Neural cell (in vitro differentiated cells): ENCODE measurements around the gene CACUL1. TPM values are rescaled to one million over a fixed set of nuclear protein-coding genes. Genes with fewer than 3 reads are reported as not detected.

Source experiments
- H2AFZ ChIP-seq: fragments of 200-600, 300-800 bp; sonication (generic), shearing (Covaris generic); 2 replicates; pipeline ENCODE4 v1.6.0; 2014; ENCODE audit warnings: low read depth, mild to moderate bottlenecking, antibody characterized with exemption, low read length, moderate library complexity
- H3F3A ChIP-seq: fragments of 200-600 bp; shearing (Covaris generic); 2 replicates; pipeline ENCODE4 v1.6.1; 2016; ENCODE audit warnings: mild to moderate bottlenecking, moderate library complexity, mixed read lengths, antibody characterized with exemption, low read length; ENCODE audit not compliant: insufficient read depth, poor library complexity, severe bottlenecking
- H3K27ac ChIP-seq: fragments of 200-600, 300-800 bp; sonication (generic), shearing (Covaris generic); 2 replicates; pipeline ENCODE4 v1.5.1; 2014; ENCODE audit warnings: mild to moderate bottlenecking, low read length, moderate library complexity
- H3K27me3 ChIP-seq: fragments of 300-800, 200-600 bp; sonication (generic), shearing (Covaris generic); 2 replicates; pipeline ENCODE4 v1.6.0; 2014; ENCODE audit warnings: mild to moderate bottlenecking, low read depth, low read length, moderate library complexity; ENCODE audit not compliant: insufficient read depth
- H3K36me3 ChIP-seq: fragments of 300-800, 200-600 bp; sonication (generic), shearing (Covaris generic); 2 replicates; pipeline ENCODE4 v1.5.1; 2014; ENCODE audit warnings: mild to moderate bottlenecking, antibody characterized with exemption, low read length, moderate library complexity; ENCODE audit not compliant: insufficient read depth
- H3K4me2 ChIP-seq: fragments of 300-800, 200-600 bp; sonication (generic), shearing (Covaris generic); 2 replicates; pipeline ENCODE4 v1.6.0; 2014; ENCODE audit warnings: mild to moderate bottlenecking, low read length
- H3K4me3 ChIP-seq: fragments of 300-800, 200-600 bp; sonication (generic), shearing (Covaris generic); 2 replicates; pipeline ENCODE4 v1.5.1; 2014; ENCODE audit warnings: mild to moderate bottlenecking, low read length, moderate library complexity
- H3K79me2 ChIP-seq: fragments of 200-600 bp; shearing (Covaris generic); replicated peaks from 2 replicates; pipeline ENCODE4 v1.6.0; 2014; ENCODE audit warnings: mild to moderate bottlenecking, low read length, moderate library complexity; ENCODE audit not compliant: insufficient read depth
- H3K9ac ChIP-seq: fragments of 300-800, 200-600 bp; sonication (generic), shearing (Covaris generic); 2 replicates; pipeline ENCODE4 v1.6.1; 2016; ENCODE audit warnings: mild to moderate bottlenecking, low read length, mixed read lengths
- H3K9me2 ChIP-seq: fragments of 200-600 bp; shearing (Covaris generic); 2 replicates; pipeline ENCODE4 v1.6.1; 2016; ENCODE audit warnings: mild to moderate bottlenecking, low read length, mixed read lengths; ENCODE audit not compliant: insufficient read depth
- H3K9me3 ChIP-seq: fragments of 200-600, 300-800 bp; sonication (generic), shearing (Covaris generic); 2 replicates; pipeline ENCODE4 v1.6.1; 2016; ENCODE audit warnings: mild to moderate bottlenecking, mixed run types, low read length, moderate library complexity, mixed read lengths
- H4K20me1 ChIP-seq: fragments of 200-600 bp; shearing (Covaris generic); 2 replicates; pipeline ENCODE4 v1.6.1; 2016; ENCODE audit warnings: mild to moderate bottlenecking, mixed run types; ENCODE audit not compliant: insufficient read depth
- CTCF ChIP-seq: fragments of 450-650 bp; IDR thresholded peaks from 2 replicates; pipeline ENCODE4 v1.5.1; 2014; ENCODE audit warnings: antibody characterized with exemption, mild to moderate bottlenecking, moderate library complexity; ENCODE audit not compliant: poor library complexity, severe bottlenecking
- EP300 ChIP-seq: fragments of 450-650 bp; conservative IDR thresholded peaks from 2 replicates; pipeline ENCODE4 v1.6.1; 2014; ENCODE audit warnings: antibody characterized with exemption, mild to moderate bottlenecking, moderate library complexity; ENCODE audit not compliant: poor library complexity, severe bottlenecking
- EZH2 ChIP-seq: fragments of 200-600, 300-800 bp; shearing (Covaris generic), sonication (generic); IDR thresholded peaks from 2 replicates; pipeline ENCODE4 v1.6.1; 2014; ENCODE audit warnings: antibody characterized with exemption, low read length, borderline replicate concordance, mild to moderate bottlenecking; ENCODE audit not compliant: insufficient read depth, poor library complexity, severe bottlenecking
- MXI1 ChIP-seq: fragments of 450-650 bp; conservative IDR thresholded peaks from 2 replicates; pipeline ENCODE4 v1.6.1; 2014; ENCODE audit warnings: antibody characterized with exemption, mild to moderate bottlenecking; ENCODE audit not compliant: poor library complexity, severe bottlenecking
- POLR2AphosphoS5 ChIP-seq: IDR thresholded peaks from 2 replicates; pipeline ENCODE4 v1.6.1; 2012
- RAD21 ChIP-seq: fragments of 450-650 bp; conservative IDR thresholded peaks from 2 replicates; pipeline ENCODE4 v1.6.1; 2014; ENCODE audit warnings: antibody characterized with exemption, mild to moderate bottlenecking, moderate library complexity
- REST ChIP-seq: IDR thresholded peaks from 2 replicates; pipeline ENCODE4 v1.6.1; 2012; ENCODE audit warnings: borderline replicate concordance
- SMC3 ChIP-seq: fragments of 450-650 bp; conservative IDR thresholded peaks from 2 replicates; pipeline ENCODE4 v1.6.1; 2014; ENCODE audit warnings: antibody characterized with exemption, mild to moderate bottlenecking, moderate library complexity; ENCODE audit not compliant: poor library complexity
- TAF1 ChIP-seq: IDR thresholded peaks from 2 replicates; pipeline ENCODE4 v1.6.1; 2012; ENCODE audit warnings: low read depth
- polyA plus RNA-seq: library from polyadenylated mRNA; depleted of rRNA; stranded (reverse); fragments of >200 nt; gene quantifications from 2 replicates; pipeline ENCODE4 v1.2.3, GENCODE V29; 2014

Gene CACUL1
- polyA plus RNA-seq, 1 donor from 2014 or later: 12.8 TPM

GRCh38 chr10:118638680-118639079, 116.1 kb downstream of the CACUL1 start:
- no peak overlapping the region for H3K4me2 ChIP-seq
- no peak for TF ChIP-seq RAD21
- no peak for TF ChIP-seq SMC3
- TF ChIP-seq POLR2AphosphoS5: no peak
- no peak for TF ChIP-seq EZH2
- no peak for TF ChIP-seq TAF1
- no peak for TF ChIP-seq EP300
- TF ChIP-seq CTCF: no peak
- no peak for TF ChIP-seq MXI1
- no peak for TF ChIP-seq REST
- H3K79me2 ChIP-seq: no peaks in the 10 kb centered on the region
- no peak overlapping the region for H2AFZ ChIP-seq
- H3K9me2 ChIP-seq: no peaks in the 10 kb centered on the region
- no peaks in the 10 kb centered on the region for H3K9me3 ChIP-seq
- no peak overlapping the region for H3K27ac ChIP-seq
- no peaks in the 10 kb centered on the region for H3K36me3 ChIP-seq
- H3K9ac ChIP-seq: no peak overlapping the region
- no peaks in the 10 kb centered on the region for H3F3A ChIP-seq
- H3K4me3 ChIP-seq: no peak overlapping the region
- H4K20me1 ChIP-seq: no peaks in the 10 kb centered on the region
- H3K27me3 ChIP-seq: no peaks in the 10 kb centered on the region

- Histone ChIP-seq H3F3A (no peaks in the 10 kb centered on the region), H3K27ac (no peak overlapping the region), H2AFZ (no peak overlapping the region), H3K36me3 (no peaks in the 10 kb centered on the region), H3K4me3 (no peak overlapping the region), H3K9me3 (no peaks in the 10 kb centered on the region), H3K9ac (no peak overlapping the region), H3K27me3 (no peaks in the 10 kb centered on the region), H4K20me1 (no peaks in the 10 kb centered on the region), H3K79me2 (no peaks in the 10 kb centered on the region), H3K4me2 (no peak overlapping the region), H3K9me2 (no peaks in the 10 kb centered on the region)
- TF ChIP-seq EZH2: no peak
- TF ChIP-seq SMC3: no peak
- TF ChIP-seq REST: no peak
- TF ChIP-seq TAF1: no peak
- TF ChIP-seq POLR2AphosphoS5: no peak
- TF ChIP-seq MXI1: no peak
- TF ChIP-seq EP300: no peak
- TF ChIP-seq CTCF: no peak
- TF ChIP-seq RAD21: no peak
These were observed 118.9 kb downstream of the CACUL1 start for GRCh38 chr10:118635674-118636402.
